Activated T-cell treated with anti-CD3 and anti-CD28 coated beads, Interleukin-2, amount 50 U/mL, for 48 hours (primary cell): Measurements from ENCODE around the gene TOR1AIP2.

Source experiments
- DNase-seq, 2 experiments: peaks; one replicate each; pipeline ENCODE4 v3.0.0-alpha.2; 2020

The TOR1AIP2 gene

DNA sequence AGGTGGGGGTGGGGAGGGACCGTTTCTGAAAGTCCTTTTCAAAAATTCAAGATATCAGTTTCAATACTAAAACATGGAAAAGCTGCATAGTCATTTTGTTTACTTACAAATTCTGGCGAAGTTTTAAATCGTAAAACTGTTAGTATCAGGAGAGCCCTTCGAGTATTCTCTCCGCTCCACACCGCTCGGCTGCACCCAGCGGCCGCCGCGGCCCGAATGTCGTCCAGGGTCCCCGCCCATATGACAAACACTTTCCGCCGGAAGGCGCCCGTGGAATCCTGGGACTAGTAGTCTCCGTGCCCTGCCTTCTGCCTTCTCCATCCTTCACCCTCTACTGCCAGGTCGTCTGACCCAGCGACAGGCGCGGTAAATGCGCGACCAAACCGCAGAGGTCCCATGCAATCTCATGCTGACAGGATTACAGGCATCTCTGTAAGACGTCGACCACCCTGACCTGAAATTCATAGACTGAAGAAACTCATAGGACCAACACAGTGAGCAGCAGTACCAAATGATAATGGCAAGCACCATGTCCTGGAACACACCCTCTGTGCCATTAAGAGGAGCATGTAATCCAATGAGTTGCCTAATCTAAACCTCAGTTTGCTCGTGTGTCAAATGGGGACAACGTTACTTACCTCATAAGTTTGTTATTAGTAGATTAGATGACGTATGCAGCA is at the start of gene TOR1AIP2:
TOR1AIP2 (minus strand) TSS at position 218 of the 680 bp plus-strand sequence. CDS start 25,138 bp downstream, outside the sequence.
- peak; percentile 93 for DNase-seq

DNA sequence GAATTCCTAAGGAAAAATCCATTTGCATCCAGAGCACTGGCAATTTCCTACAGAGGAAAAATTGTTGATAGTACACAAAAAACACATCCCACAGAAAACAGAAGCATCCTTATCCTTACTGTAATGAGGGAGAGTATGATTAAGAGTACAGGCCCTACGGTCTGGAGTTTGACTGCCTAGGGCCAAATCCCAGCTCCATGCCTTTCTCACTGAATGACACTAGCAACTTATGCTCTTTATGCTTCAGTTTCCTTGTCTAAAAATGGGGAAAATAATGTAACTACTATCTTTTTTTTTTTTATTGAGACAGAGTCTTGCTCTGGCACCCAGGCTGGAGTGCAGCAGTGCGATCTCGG is 49.2 kb upstream of the TOR1AIP2 start:
- DNase-seq = no peak

DNA sequence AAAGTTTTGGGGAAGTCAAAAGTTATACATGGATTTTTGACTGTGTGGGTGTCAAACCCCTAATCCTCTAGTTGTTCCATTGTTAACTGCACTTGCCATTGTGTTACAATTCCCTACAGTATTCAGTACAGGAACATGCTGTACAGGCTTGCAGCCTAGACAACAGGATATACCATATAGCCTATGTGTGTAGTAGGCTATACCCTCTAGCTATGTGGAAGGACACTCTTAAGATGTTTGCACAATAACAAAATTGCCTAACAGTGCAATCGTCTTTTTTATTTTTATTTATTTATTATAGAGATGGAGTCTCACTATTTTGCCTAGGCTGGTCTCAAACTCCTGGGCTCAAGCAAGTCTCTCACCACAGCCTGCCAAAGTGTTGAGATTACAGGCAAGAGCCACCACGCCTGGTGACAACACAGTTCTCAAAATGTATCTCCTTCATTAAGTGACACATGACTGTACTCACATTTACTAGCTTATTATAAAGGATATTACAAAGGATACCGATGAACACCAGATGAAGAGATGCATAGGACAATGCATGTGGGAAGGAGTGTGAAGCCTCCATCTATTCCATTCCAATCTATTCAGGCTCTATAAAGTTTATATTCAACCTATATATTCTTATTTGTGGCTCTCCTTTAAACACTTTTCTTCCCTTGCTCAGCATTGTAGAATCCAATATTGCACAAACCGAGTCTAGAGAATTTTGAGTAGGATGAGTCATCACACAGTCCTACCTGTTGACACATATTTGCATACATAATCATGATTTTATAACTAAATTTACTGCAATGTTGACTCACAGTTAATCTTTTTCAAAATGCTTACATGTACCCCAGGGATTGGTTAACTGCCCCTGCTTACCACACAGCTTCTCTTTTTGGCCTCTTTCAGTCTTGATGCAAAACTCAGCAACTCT is 48.6 kb upstream of the TOR1AIP2 start:
- no peak for DNase-seq

DNA sequence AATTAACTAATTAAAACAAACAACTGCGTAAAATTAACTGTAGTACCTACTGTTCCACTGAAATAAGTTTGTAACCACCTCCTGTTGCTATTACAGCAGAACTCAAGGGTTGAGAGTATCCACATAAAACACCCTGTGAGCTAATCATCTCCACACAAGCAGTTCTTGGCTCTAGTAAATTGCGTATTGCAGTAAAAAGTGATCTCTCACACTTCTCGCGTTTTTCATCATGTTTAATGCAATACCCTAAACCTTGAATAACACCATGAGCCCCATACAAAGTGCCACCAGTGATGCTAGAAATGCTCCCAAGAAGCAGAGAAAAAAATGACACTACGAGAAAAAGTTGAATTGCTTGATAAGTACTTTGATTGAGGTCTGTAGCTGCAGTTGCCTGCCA is 47.7 kb upstream of the TOR1AIP2 start:
- no peak for DNase-seq

DNA sequence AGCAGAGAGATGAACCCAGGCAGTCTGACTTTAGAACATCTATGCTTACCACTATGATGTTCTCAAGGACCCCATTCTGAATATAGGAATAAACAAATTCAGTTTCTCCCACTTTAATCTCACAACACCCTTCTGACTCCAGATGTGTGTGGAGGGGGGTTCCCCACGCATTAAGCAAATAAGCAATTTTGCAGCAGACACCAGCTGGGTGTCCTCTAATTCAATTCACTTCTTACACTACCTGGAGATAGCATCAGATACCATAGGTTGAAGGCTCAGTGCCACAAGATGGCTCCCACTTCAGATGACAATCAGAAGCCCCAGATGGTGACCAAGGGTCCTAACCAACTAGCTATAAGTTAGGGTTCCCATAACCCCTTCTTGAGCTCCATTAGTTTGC is 46.7 kb upstream of the TOR1AIP2 start:
- DNase-seq = no peak

DNA sequence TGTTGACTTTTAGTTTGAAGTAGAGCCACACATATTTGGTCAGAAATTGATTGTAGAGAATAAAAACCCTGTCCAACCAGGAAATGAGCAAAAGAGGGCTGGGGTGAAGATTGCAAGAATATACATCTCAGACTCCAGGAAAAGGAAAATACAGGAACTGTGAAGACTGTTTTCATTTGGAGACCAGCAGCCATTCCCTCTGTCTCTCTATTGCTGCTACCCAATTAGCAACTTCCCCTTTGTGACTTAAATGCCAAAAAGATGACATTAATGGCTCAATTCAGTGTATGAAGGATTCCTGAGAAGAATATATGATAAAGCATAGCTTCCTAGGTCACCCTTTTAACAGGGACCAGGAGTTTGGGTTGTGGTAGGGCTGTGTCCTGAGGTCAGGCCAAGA is 45.4 kb upstream of the TOR1AIP2 start:
- DNase-seq = no peak

DNA sequence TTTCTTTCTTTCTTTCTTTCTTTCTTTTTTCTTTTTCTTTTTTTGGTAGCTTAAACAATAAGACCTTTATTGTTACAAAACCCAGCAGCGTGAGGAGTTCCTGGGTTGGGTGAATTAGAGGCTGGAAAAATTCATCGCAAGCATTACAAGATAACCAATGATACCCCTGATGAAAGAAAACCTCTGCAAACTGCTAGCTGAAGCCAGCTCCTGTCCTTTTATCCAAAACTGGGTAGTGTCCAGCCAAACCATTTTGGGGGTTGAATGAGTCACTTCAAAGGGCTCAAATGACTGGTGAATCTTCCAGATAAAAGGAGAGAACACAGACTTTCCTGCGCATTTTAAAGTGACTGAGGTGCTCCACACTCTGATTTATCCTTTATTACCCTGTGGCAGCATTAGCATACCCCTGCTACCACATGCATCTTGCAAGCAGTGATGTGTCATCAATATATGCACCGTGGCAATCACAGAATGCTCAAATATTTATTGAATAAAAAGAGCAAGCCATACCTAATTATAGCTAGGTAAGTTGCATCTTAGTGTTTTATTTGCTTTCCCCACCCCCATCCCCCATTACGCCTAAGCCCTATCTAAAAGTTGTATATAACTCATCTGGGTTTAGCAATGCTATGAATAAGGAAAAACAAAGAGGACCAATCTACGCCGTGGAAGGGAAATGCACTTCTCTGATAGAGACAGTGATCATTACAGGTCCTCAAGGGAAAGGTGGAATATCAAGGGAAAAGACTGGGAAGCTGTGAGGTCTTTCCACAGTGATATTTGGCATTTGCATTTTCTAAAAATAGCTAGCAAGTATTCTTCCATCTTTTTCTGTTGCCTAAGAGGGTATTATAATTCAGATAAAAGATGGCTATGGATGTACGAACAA is 44.6 kb upstream of the TOR1AIP2 start:
- no peak for DNase-seq

DNA sequence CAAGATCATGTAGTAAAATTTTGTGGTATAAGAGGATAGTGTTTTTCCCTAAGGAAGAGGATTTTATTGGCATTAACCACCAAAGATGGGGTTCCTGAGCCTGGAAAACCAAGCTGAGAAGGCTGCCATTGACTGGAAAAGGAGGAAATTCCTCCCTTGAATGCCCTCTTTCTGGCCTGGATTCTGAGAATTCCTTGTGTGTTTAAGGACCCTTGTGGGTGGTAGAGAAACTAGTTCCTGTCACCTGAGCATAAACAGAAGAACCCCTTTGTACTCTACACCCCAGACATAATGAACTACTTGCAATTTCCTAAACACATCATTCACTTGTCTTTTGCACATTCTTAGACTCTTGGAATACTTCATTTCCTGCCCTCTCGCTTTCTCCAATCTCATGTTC is 43.9 kb upstream of the TOR1AIP2 start:
- no peak for DNase-seq

DNA sequence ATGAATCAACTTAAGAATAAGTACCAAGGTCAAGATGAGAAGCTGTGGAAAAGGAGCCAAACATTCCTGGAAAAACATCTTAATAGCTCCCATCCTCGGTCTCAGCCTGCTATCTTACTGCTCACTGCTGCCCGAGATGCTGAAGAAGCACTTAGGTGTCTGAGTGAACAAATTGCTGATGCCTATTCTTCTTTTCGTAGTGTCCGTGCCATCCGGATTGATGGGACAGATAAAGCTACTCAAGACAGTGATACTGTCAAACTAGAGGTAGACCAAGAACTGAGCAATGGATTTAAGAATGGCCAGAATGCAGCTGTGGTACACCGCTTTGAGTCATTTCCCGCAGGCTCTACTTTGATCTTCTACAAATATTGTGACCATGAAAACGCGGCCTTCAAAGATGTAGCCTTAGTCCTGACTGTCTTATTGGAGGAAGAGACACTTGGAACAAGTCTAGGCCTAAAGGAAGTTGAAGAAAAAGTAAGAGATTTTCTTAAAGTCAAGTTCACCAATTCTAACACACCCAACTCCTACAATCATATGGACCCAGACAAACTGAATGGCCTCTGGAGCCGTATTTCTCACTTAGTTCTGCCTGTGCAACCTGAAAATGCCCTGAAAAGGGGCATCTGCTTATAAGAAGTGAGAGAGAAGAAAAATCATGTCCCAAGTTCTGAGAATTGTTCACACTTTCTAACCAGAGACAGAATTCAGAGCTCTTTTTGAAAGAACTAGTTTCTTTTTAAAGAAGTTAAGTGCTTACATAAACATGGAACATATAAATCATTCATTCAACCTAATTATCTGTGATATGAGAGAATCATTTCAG is 40.2 kb upstream of the TOR1AIP2 start:
- no peak for DNase-seq

DNA sequence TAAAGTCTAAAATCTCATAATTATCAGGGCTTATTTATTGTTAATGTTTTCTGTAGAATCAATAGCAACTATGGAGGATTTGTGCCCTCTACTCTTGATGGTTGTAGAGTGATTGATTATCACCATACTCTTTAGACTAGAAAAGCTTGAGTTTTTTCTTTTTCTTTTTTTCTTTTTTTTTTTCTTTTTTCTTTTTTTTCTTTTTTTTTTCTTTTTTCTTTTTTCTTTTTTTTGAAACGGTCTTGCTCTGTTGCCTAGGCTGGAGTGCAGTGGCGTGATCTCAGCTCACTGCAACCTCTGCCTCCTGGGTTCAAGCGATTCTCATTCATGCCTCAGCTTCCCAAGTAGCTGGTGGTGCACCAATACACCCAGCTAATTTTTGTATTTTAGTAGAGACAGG is 34.2 kb upstream of the TOR1AIP2 start:
- DNase-seq = no peak

DNA sequence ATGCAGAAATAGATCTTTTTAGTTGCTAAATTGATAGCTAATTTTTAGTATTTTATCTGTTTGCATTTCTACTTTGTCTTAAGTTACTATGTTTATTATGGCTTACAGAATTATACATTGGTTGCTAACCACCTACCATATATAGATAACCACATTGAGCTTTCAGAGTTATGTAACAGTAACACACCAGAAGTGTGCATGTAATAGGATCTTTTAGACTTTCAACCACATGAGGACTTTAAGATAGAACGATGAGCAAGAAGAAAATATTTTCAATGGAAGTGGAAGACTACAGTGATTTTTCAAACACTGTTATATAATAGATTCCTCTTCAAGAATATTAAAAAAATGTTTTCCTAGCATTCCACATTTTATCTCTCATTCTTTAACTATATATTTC is 33.3 kb upstream of the TOR1AIP2 start:
- no peak for DNase-seq

DNA sequence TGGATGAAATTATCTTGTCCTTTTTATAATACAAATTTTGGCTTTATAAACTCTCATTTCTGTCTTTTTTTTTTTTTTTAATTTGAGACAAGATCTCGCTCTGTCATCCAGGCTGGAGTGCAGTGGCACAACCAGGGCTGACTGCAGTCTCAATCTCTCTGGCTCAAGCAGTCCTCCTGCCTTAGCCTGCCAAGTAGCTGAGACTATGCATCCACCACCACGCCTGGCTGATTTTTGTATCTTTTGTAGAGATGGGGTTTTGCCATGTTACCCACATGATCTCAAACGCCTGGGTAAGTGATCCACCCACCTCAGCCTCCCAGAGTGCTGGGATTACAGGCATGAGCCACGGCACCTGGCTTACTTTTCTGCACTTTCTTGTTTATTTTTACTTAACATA is 12.0 kb upstream of the TOR1AIP2 start:
- no peak for DNase-seq

DNA sequence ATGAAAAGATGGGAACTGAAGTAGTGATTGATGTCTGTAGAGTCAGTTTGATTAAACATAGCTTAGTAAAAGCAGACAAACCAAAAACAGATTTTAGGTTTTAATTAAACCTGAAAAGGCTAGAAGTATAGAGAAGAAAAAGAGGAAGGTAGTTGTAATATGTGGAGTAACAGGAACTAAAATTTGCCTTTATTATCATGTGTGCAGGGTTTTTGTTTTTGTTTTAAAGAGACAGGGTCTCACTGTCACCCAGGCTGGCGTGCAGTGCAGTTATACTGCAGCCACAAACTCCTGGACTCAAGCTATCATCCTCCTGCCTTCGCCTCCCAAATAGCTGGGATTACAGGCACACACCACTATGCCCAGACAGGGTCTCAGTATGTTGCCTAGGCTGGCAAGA is 10.5 kb upstream of the TOR1AIP2 start:
- DNase-seq = no peak

DNA sequence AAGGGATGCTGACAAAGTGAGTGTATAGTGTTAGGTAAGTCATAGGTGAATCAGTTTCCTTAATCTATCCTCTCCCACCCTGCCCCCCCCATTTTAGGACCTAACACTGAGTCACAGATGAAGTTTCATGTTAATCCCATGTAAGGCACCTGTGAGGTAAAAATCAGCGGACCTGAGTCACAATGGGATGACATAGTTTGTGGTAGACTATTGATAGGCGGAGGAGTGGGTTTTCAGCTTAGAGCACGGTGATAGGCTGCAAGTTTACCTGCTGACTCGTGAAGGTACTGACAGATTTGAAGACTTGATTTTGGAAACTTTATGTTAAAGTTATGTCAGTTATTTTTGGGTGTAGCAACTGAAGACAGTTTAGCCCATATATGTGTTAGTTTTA is 6.1 kb upstream of the TOR1AIP2 start:
- DNase-seq = peak; percentile 41 to 63

DNA sequence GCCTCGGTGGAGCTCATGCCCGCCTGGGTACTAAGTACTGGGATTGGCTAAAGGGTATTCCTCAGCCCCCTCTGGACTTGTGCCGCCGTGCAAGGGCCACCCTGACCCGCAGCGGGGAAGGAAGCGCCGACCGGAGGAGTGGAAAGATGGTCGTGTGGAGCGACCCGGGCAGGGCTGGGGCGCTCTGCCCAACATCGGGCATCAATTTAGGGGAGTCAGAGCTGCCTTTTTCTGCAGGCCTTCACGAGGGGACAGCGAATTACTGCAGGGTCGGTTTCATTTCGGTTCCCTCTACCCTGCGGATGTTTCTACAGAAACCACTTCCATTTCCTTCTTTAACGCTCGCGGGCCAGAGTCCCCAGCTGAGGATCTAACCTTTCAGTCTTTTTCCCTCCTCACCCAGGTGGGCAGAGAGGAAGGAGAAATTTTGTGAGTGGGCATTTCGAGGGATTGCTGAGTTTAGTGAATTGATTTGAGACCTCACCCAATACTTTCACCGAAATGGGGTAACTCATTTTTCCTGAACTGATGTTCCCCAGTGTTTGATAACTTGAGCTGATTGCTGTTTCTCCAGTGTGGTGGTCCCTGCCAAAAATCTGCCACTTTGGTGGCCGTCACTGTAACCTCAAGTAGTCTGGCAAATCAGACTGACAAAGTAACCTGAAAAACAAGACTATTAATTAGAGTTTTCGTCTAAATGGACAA is 5.6 kb upstream of the TOR1AIP2 start:
- DNase-seq = peak in 1 of 2 experiments; percentile 34

DNA sequence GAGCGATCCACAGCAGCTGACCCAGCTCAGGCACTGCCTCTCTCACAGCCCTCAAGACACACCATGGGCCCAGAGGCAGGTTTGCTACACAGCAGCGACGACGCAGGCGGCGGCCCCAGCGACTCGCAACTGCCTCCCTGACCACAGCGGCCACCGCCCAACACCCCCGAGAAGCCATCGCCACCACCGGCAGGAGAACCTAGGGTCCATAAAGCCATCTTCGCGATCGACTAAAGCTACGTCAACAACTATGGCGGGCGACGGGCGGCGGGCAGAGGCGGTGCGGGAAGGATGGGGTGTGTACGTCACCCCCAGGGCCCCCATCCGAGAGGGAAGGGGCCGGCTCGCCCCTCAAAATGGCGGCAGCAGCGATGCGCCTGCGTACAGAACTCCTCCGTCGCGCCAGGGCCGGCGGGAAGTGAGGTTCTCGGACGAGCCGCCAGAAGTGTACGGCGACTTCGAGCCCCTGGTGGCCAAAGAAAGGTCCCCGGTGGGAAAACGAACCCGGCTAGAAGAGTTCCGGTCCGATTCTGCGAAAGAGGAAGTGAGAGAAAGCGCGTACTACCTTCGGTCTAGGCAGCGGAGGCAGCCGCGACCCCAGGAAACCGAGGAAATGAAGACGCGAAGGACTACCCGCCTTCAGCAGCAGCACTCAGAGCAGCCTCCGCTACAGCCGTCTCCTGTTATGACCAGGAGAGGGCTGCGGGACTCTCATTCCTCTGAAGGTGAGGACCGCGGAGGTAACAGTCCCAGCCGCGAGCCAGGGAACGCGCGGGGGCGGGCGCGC is 4.8 kb upstream of the TOR1AIP2 start, which contains the start of gene TOR1AIP1:
TOR1AIP1 (plus strand) TSS at position 33 of the 787 bp plus-strand sequence; CDS start at position 251, 218 bp downstream.
- peak; percentile 97 for DNase-seq

DNA sequence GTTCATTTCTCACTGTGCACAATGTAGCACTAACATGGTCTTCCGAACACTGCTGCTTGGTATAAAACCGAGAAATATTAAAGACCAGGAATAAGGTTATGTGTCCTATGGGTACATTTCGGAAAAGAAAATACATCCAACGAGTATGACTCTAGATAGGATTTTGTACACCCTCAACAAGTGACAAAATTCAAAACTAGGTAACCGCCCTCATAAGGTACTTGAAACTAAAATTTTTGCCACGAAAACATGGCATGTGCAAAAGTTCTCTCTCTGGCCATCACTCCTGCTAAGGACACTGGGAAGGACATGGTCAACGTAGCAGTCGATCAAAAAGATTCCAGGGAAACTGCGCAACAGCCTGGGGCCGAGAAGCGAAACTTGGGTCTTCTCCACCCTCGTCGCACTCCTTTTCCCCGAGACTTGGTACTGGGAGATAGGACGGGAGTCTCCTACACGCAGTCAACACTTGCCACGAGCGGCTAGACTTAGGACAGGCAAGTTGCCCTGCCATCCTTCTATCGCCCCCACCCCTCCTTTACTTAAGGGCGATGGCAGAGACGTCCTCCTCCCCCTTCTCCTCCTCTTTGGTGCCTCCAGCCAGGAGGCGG is 4.1 kb upstream of the TOR1AIP2 start:
- DNase-seq = no peak

DNA sequence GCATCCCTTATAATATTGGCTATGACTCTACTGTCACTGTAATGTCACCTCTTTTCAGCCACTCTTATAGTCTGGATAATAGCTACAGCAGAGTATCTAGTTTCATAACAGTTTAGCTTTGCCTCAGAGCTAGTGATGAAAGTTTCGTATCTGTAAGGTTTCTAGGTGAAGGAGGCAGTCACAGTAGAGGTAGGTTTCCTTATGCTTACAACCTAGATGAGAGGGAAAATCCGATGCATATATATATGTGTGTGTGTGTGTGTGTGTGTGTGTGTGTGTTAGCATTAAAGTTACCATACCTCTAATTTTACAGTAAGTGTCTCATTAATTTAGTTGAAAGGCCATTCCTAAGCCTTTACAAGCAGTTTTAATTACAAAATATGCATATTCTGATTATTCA is 2.2 kb upstream of the TOR1AIP2 start:
- no peak for DNase-seq

DNA sequence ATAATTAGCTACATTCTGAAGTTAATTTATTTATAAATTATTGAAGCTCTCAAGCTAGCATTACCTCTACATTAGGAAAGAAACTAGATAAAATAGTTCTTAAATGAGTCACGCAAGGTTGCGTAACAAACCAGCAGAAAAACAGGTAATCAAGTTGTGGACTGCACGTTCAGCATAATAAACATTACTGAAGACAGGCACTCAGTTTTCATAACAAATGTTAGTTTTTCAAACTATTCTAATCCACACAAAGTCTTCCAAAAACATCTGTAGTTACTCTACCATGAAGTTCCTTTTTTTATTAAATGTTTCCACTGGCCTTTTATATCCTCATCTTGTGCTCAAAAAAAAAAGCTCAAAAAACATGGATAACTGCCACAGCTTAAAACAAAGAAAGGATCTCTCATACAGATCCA is 1.3 kb downstream of the TOR1AIP2 start:
- DNase-seq = no peak
